PC-9 (cell line): ENCODE data around the gene NRM. TPM values are rescaled to one million over a fixed set of nuclear protein-coding genes. Genes with fewer than 3 reads are reported as not detected.

Source experiments
- BruUV-seq: library from RNA; stranded (reverse); fragments of 400-500 nt; replicated peaks from 2 replicates; lab custom pipeline; 2021; lab: Mats Ljungman, UMichigan
- CTCF ChIA-PET: fragments of 300-600 bp; sonication (Branson Sonifier 250); formaldehyde crosslinking; loops from one replicate; lab custom pipeline; 2022; ENCODE audit warnings: antibody characterized with exemption; lab: Charles Lee
- POLR2A ChIA-PET: fragments of 300-600 bp; sonication (Branson Sonifier 250); formaldehyde crosslinking; loops from one replicate; lab custom pipeline; 2022; ENCODE audit warnings: antibody characterized with exemption; ENCODE audit not compliant: unreplicated experiment; lab: Charles Lee
- DNase-seq, 2 experiments: peaks; one replicate each; pipeline versions ENCODE4 v3.0.0 to v3.0.0-alpha.2; 2015 to 2022; ENCODE audit warnings: mixed read lengths in 1 of 2
- H2AFZ ChIP-seq: fragments of 200-600 bp; sonication (generic); 2 replicates; pipeline ENCODE4 v1.8.1; 2017; ENCODE audit warnings: antibody characterized with exemption
- H3F3A ChIP-seq: fragments of 200-600 bp; sonication (generic); 2 replicates; pipeline ENCODE4 v1.8.1; 2017; ENCODE audit warnings: antibody characterized with exemption, mild to moderate bottlenecking, low read depth; ENCODE audit not compliant: insufficient read depth
- H3K27ac ChIP-seq: fragments of 200-600 bp; sonication (generic); 2 replicates; pipeline ENCODE4 v1.6.1; 2016; ENCODE audit warnings: mixed run types
- H3K27me3 ChIP-seq: fragments of 200-600 bp; sonication (generic); 2 replicates; pipeline ENCODE4 v1.6.1; 2016; ENCODE audit warnings: low read depth, mixed run types; ENCODE audit not compliant: insufficient read depth
- H3K36me3 ChIP-seq: fragments of 200-600 bp; sonication (generic); 2 replicates; pipeline ENCODE4 v1.6.1; 2016; ENCODE audit warnings: low read depth, mixed run types
- H3K4me1 ChIP-seq: fragments of 200-600 bp; sonication (generic); replicated peaks from 2 replicates; pipeline ENCODE4 v1.6.1; 2016; ENCODE audit warnings: mixed run types; ENCODE audit not compliant: insufficient read depth
- H3K4me2 ChIP-seq: fragments of 200-600 bp; sonication (generic); 2 replicates; pipeline ENCODE4 v1.6.1; 2017; ENCODE audit warnings: mixed run types
- H3K4me3 ChIP-seq: fragments of 200-600 bp; sonication (generic); 2 replicates; pipeline ENCODE4 v1.6.1; 2016; ENCODE audit warnings: mixed run types
- H3K79me2 ChIP-seq: fragments of 200-600 bp; sonication (generic); 2 replicates; pipeline ENCODE4 v1.6.1; 2017; ENCODE audit warnings: low read depth, mixed run types
- H3K9me2 ChIP-seq: fragments of 200-600 bp; sonication (generic); 2 replicates; pipeline ENCODE4 v1.8.1; 2017; ENCODE audit warnings: mild to moderate bottlenecking; ENCODE audit not compliant: insufficient read depth
- H3K9me3 ChIP-seq: fragments of 200-600 bp; sonication (generic); 2 replicates; pipeline ENCODE4 v1.8.1; 2016; ENCODE audit warnings: low read depth; ENCODE audit not compliant: insufficient read depth
- H4K20me1 ChIP-seq: fragments of 200-600 bp; sonication (generic); 2 replicates; pipeline ENCODE4 v1.8.1; 2017; ENCODE audit not compliant: insufficient read depth
- CTCF ChIP-seq: fragments of 200-600 bp; sonication (generic); conservative IDR thresholded peaks from 2 replicates; pipeline ENCODE4 v1.6.1; 2017; ENCODE audit warnings: mixed run types, antibody characterized with exemption, mild to moderate bottlenecking, moderate library complexity
- EZH2 ChIP-seq: fragments of 200-600 bp; sonication (generic); IDR thresholded peaks from 2 replicates; pipeline ENCODE4 v1.8.0; 2017; ENCODE audit warnings: antibody characterized with exemption, low read depth
- intact Hi-C: fragments of 100-400 bp; cut with micrococcal nuclease; formaldehyde crosslinking; loops from one replicate; pipeline ENCODE4 v1.10.0; 2022; ENCODE audit not compliant: unreplicated experiment
- total RNA-seq: library from RNA; stranded (reverse); gene quantifications from 2 replicates; pipeline ENCODE4 v1.2.3, GENCODE V29; 2021

Gene NRM
- total RNA-seq, 1 experiment from 2014 or later: 38.3 TPM

- no TSS peak for BruUV-seq
Measured at GRCh38 chr6:30655743-30656094, 35.1 kb downstream of the NRM start.

GRCh38 chr6:30654798-30655742, 35.7 kb downstream of the NRM start:
- Histone ChIP-seq H3K9me2 (no peaks in the 10 kb centered on the region), H3K27me3 (no peaks in the 10 kb centered on the region), H3K4me2 (no peak overlapping the region), H3K4me1 (no peaks in the 10 kb centered on the region), H3K4me3 (no peak overlapping the region), H3K9me3 (no peaks in the 10 kb centered on the region), H3K36me3 (peaks cover 18% of the 10 kb centered on the region), H3K79me2 (no peaks in the 10 kb centered on the region), H4K20me1 (no peaks in the 10 kb centered on the region), H2AFZ (no peak overlapping the region), H3K27ac (no peak overlapping the region), H3F3A (peaks cover 24% of the 10 kb centered on the region; the same call in 1 of the 2 replicates)
- ChIA-PET CTCF (no interaction called here), POLR2A (no interaction called here)
- no peak for TF ChIP-seq EZH2
- no peak for TF ChIP-seq CTCF
- DNase-seq: no peak
- intact Hi-C loops: no loop called here
- no TSS peak for BruUV-seq

More at GRCh38 chr6:30655743-30656094, 35.1 kb downstream of the NRM start:
- Histone ChIP-seq H3K4me1 (no peaks in the 10 kb centered on the region), H3K4me3 (no peak overlapping the region), H3K4me2 (no peak overlapping the region), H3K36me3 (peaks cover 18% of the 10 kb centered on the region), H3K27me3 (no peaks in the 10 kb centered on the region), H3F3A (peaks cover 20% of the 10 kb centered on the region; the same call in 1 of the 2 replicates), H3K9me3 (no peaks in the 10 kb centered on the region), H3K9me2 (no peaks in the 10 kb centered on the region), H3K27ac (no peak overlapping the region), H2AFZ (no peak overlapping the region), H3K79me2 (no peaks in the 10 kb centered on the region), H4K20me1 (no peaks in the 10 kb centered on the region)
- DNase-seq: no peak
- TF ChIP-seq CTCF (no peak), EZH2 (no peak)
- ChIA-PET POLR2A (no interaction called here), CTCF (no interaction called here)
- intact Hi-C loops: no loop called here

GRCh38 chr6:30651143-30651542, 39.6 kb downstream of the NRM start:
- Histone ChIP-seq H3K27me3 (no peaks in the 10 kb centered on the region), H3K4me3 (no peak overlapping the region), H2AFZ (no peak overlapping the region), H3K36me3 (peaks cover 13% of the 10 kb centered on the region), H4K20me1 (peaks cover 4% of the 10 kb centered on the region; the same call in 1 of the 2 replicates), H3K9me3 (no peaks in the 10 kb centered on the region), H3K4me1 (peaks cover 6% of the 10 kb centered on the region), H3K9me2 (no peaks in the 10 kb centered on the region), H3K79me2 (peaks cover 26% of the 10 kb centered on the region), H3K4me2 (no peak overlapping the region), H3F3A (peaks cover 28% of the 10 kb centered on the region; the same call in 1 of the 2 replicates), H3K27ac (no peak overlapping the region)
- POLR2A ChIA-PET: no interaction called here
- TF ChIP-seq EZH2 (no peak), CTCF (no peak)
- BruUV-seq: no TSS peak
- intact Hi-C loops: no loop called here
- no peak for DNase-seq
- CTCF ChIA-PET: interaction anchor here (0.6 kb wide), 1 partner anchor 15 kb away, joined by 4 read pairs; no protein-coding TSS in a partner anchor
